Kidney (tissue), 22 donors: ENCODE measurements around the gene CDH12. TPM values are rescaled to one million over a fixed set of nuclear protein-coding genes. Genes with fewer than 3 reads are reported as not detected.

ENCODE experiments used
- DNase-seq, 5 donors: peaks; one replicate each; pipeline ENCODE4 v3.0.0-alpha.2; 2013 to 2020
- FAIRE-seq: peaks from 2 replicates; lab custom pipeline; 2012; peaks lifted over from hg19 to GRCh38; lab: Jason Lieb, UNC
- H3K27ac ChIP-seq, 2 donors: one replicate each; pipeline ENCODE4 v1.7.0; 2013; ENCODE audit warnings: low read depth in 2 of 2, low read length in 2 of 2, inconsistent platforms in 1 of 2
- H3K27me3 ChIP-seq: one replicate; pipeline ENCODE4 v1.7.1; 2013; ENCODE audit warnings: low read length, inconsistent platforms; ENCODE audit not compliant: control insufficient read depth, insufficient read depth
- H3K36me3 ChIP-seq, 3 donors: one replicate each; pipeline versions ENCODE4 v1.7.0 to v1.7.1; 2013; ENCODE audit warnings: low read length in 3 of 3, control low read depth in 1 of 3, inconsistent platforms in 1 of 3; ENCODE audit not compliant: insufficient read depth in 3 of 3, control insufficient read depth in 2 of 3
- H3K4me1 ChIP-seq, 3 donors: one replicate each; pipeline versions ENCODE4 v1.7.0 to v1.7.1; 2013; ENCODE audit warnings: low read length in 3 of 3, inconsistent platforms in 1 of 3, low read depth in 1 of 3; ENCODE audit not compliant: control insufficient read depth in 2 of 3, insufficient read depth in 2 of 3
- H3K4me3 ChIP-seq, 3 donors: one replicate each; pipeline versions ENCODE4 v1.7.0 to v1.8.1; 2013; ENCODE audit warnings: low read length in 3 of 3, control low read depth in 1 of 3, inconsistent platforms in 1 of 3
- H3K9ac ChIP-seq, 3 donors: one replicate each; pipeline versions ENCODE4 v1.7.0 to v1.7.1; 2013; ENCODE audit warnings: low read length in 3 of 3, control low read depth in 1 of 3, inconsistent platforms in 1 of 3
- H3K9me3 ChIP-seq, 3 donors: one replicate each; pipeline versions ENCODE4 v1.7.0 to v1.7.1; 2013; ENCODE audit warnings: low read length in 3 of 3, control low read depth in 1 of 3, inconsistent platforms in 1 of 3; ENCODE audit not compliant: control insufficient read depth in 2 of 3, insufficient read depth in 1 of 3
- CTCF ChIP-seq: IDR thresholded peaks from 3 replicates; pipeline ENCODE4 v1.5.1; 2012; ENCODE audit warnings: mild to moderate bottlenecking, moderate library complexity, borderline replicate concordance; ENCODE audit not compliant: insufficient read depth; ENCODE audit errors: extremely low read depth
- intact Hi-C: fragments of 100-400 bp; cut with DNase I; formaldehyde crosslinking; loops from one replicate; pipeline ENCODE4 v1.11.1; 2022
- long read RNA-seq, 10 donors: library from polyadenylated mRNA in 1 of 10; unstranded in 1 of 10; transcript quantifications; one replicate each; pipeline ENCODE4 v2.0.0 and lab custom pipeline, GENCODE V29; 2021 to 2026
- polyA plus RNA-seq: library from polyadenylated mRNA; stranded (reverse); fragments of 350-450 nt; fragmentation: Illumina TruSeq; extraction: RNeasy Lipid Tissue Mini Kit (QIAGEN cat#74804); gene quantifications from one replicate; pipeline ENCODE4 v1.2.3, GENCODE V29; 2014; ENCODE audit warnings: low read depth, low replicate concordance; ENCODE audit not compliant: insufficient read depth
- total RNA-seq: library from RNA; stranded (reverse); fragmentation: NEBNext Ultra II Directional; extraction: Animal tissue kit (Norgen Biotek cat#: 25700); gene quantifications from one replicate; pipeline ENCODE4 v1.2.1, GENCODE V29; 2021
- donor health status: control.
- donor health status: control.
- donor health status: control.
- donor health status: control.
- donor health status: control.
- donor health status: DM: yes; HTN: yes; CAD: no.
- donor health status: Normal renal cell carcinoma (clear cell type).

The CDH12 gene
- total RNA-seq: not detected
- 0.17 TPM for polyA plus RNA-seq
- long read RNA-seq, donor 1: 0 reads
- long read RNA-seq, donor 2: 0 reads
- long read RNA-seq, donor 3, partial matches to known transcripts: 0 of 1 reads
- long read RNA-seq, donor 3, other reads (novel, unspliced or antisense): 0 of 1 reads
- long read RNA-seq, donor 4: 0 reads
- long read RNA-seq, donor 5: 0 reads
- long read RNA-seq, donor 6: 0 reads
- long read RNA-seq, donor 7, partial matches to known transcripts: 0 of 1 reads
- long read RNA-seq, donor 7, other reads (novel, unspliced or antisense): 1 of 1 reads
- long read RNA-seq, donor 8: 0 reads
- long read RNA-seq, donor 9, partial matches to known transcripts: 0 of 1 reads
- long read RNA-seq, donor 9, other reads (novel, unspliced or antisense): 0 of 1 reads
- long read RNA-seq, donor 10, partial matches to known transcripts: 0 of 1 reads
- long read RNA-seq, donor 10, other reads (novel, unspliced or antisense): 0 of 1 reads

- FAIRE-seq: no peak
- Histone ChIP-seq H3K4me1 (no peaks in the 10 kb centered on the region), H3K4me3 (peak within 1 kb of the TSS; percentile 31 to 69 (median 39)), H3K27me3 (no peaks in the 10 kb centered on the region), H3K9me3 (no peaks in the 10 kb centered on the region), H3K36me3 (no peaks in the 10 kb centered on the region), H3K9ac (peak within 1 kb of the TSS in 1 of 3 donors; percentile 17), H3K27ac (no peak within 1 kb of the TSS)
- DNase-seq: peak in 4 of 5 donors; percentile 37 to 63 (median 39)
- intact Hi-C loops: no loop called here
- no peak for TF ChIP-seq CTCF
Measured at GRCh38 chr5:22852807-22853660, at the start of gene CDH12. CDH12 (minus strand) TSS chr5:22853344.

GRCh38 chr5:22901885-22902284, 48.7 kb upstream of the CDH12 start:
- Histone ChIP-seq H3K4me3 (no peak overlapping the region), H3K36me3 (no peaks in the 10 kb centered on the region), H3K9me3 (no peaks in the 10 kb centered on the region), H3K9ac (no peak overlapping the region), H3K4me1 (no peaks in the 10 kb centered on the region), H3K27ac (no peak overlapping the region), H3K27me3 (no peaks in the 10 kb centered on the region)
- FAIRE-seq: no peak
- no peak for TF ChIP-seq CTCF
- peak in 1 of 5 donors; percentile 63 for DNase-seq
- intact Hi-C loops: no loop called here

- H3K4me1 ChIP-seq: no peaks in the 10 kb centered on the region
- intact Hi-C loops: no loop called here
- no peak for TF ChIP-seq CTCF
- H3K27me3 ChIP-seq: no peaks in the 10 kb centered on the region
- no peak overlapping the region for H3K27ac ChIP-seq
- H3K36me3 ChIP-seq: no peaks in the 10 kb centered on the region
- H3K9ac ChIP-seq: no peak overlapping the region
- DNase-seq: peak in 1 of 5 donors; percentile 58
- FAIRE-seq: no peak
- no peaks in the 10 kb centered on the region for H3K9me3 ChIP-seq
- no peak overlapping the region for H3K4me3 ChIP-seq
Measured at GRCh38 chr5:22900801-22901310, 47.7 kb upstream of the CDH12 start.
